ENCODE data around the gene PRICKLE1.

DNA sequence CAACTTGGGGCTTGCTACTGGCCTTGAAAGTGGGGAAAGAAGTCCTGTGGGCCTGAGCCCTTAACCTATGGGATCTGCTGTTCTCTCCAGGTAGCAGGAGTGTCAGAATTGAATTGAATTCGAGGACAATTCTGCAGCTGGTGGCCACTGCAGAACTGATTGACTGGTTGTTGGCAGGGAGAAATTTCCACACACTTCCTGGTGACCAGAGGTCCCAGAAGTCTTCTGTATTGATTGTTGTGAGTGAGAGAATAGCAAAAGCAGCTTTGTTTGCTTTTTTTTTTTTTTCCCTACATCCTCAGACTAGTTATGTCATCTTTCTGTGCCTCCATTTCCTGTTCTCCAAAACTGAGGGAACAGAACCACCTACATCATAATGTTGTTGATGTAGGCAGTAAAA is 64.1 kb downstream of the PRICKLE1 start:
- TF ChIP-seq CTCF (IDR thresholded peaks at IDR 0.05) (no peak), POLR2A (IDR thresholded peaks at IDR 0.05) (no peak)

Data from uterus (tissue), 2 donors.